Activated naive CD4-positive, alpha-beta T cell treated with anti-CD3 and anti-CD28 coated beads for 36 hours (primary cell): Measurements from ENCODE around the gene SLC44A4. TPM values are rescaled to one million over a fixed set of nuclear protein-coding genes. Genes with fewer than 3 reads are reported as not detected.
"Not testable (repeated sequence)": the region's sequence is repeated elsewhere in the genome, so short reads cannot be mapped to it uniquely, and the experiment has no call there.

Source experiments
- CTCF ChIA-PET: fragments of 350-600 bp; sonication (Branson Sonifier 250); formaldehyde crosslinking; loops from one replicate; lab custom pipeline; 2021; ENCODE audit warnings: antibody characterized with exemption; lab: Charles Lee
- DNase-seq: peaks from one replicate; pipeline ENCODE4 v3.0.0-alpha.2; 2020
- H3K27ac Mint-ChIP-seq: one replicate; pipeline ENCODE4 v1.8.0; 2021; ENCODE audit warnings: mild to moderate bottlenecking, mixed read lengths
- H3K27me3 Mint-ChIP-seq: one replicate; pipeline ENCODE4 v1.8.0; 2021; ENCODE audit warnings: low read depth, mixed read lengths
- H3K36me3 Mint-ChIP-seq: one replicate; pipeline ENCODE4 v1.8.0; 2021; ENCODE audit warnings: low read depth, mixed read lengths
- H3K4me1 Mint-ChIP-seq: one replicate; pipeline ENCODE4 v1.8.0; 2021; ENCODE audit warnings: low read depth, mixed read lengths
- H3K4me3 Mint-ChIP-seq: one replicate; pipeline ENCODE4 v1.8.0; 2021; ENCODE audit warnings: mild to moderate bottlenecking, moderate library complexity, mixed read lengths
- H3K9me3 Mint-ChIP-seq: one replicate; pipeline ENCODE4 v1.8.0; 2021; ENCODE audit warnings: mixed read lengths
- intact Hi-C: fragments of 100-400 bp; cut with micrococcal nuclease; formaldehyde crosslinking; loops from one replicate; pipeline ENCODE4 v1.15.1; 2023
- total RNA-seq, 2 experiments: library from RNA; stranded (reverse); gene quantifications; one replicate each; pipeline ENCODE4 v1.2.3, GENCODE V29; 2021

The SLC44A4 gene
- total RNA-seq, 2 experiments from 2014 or later, result 0.10 TPM; not detected in 1

DNA sequence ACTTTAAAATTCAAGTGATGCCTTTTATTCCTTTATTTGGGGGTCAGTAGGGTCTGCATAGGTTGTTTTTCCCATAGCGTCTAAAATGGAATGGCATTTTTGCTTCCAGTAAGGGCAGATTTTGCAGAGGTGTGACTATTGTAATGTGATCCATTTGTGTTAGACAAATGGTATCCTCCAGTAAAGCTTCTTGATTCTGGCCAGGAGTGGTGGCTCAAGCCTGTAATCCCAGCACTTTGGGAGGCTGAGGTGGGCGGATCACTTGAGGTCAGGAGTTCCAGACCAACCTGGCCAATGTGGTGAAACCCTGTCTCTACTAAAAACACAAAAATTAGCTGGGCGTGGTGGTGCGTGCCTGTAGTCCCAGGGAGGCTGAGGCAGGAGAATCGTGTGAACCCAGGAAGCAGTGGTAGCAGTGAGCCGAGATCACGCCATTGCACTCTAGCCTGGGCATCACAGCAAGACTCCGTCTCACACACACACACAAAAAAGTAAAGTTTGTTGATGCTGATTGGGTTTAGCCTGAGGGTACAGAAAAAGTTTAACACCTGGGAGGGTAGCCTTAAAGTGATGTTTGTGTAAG lies 60.8 kb downstream of the SLC44A4 start:
- peaks cover 60% of the 10 kb centered on the region for H3K4me1 Mint-ChIP-seq
- not testable (repeated sequence) for DNase-seq, H3K27me3 Mint-ChIP-seq, H3K36me3 Mint-ChIP-seq, H3K9me3 Mint-ChIP-seq
- CTCF ChIA-PET, result interaction anchor here (0.6 to 1.0 kb wide), 10 partner anchors 9 to 220 kb away, joined by 3 to 6 read pairs (median 3); partner anchors contain the start of genes BAG6, HSPA1B and VARS1
- intact Hi-C loops, result loop anchor here (2.0 kb wide), 2 partner anchors 47 to 137 kb away; partner anchors contain the start of gene LY6G5C
- peak overlapping the region; percentile 85 for H3K4me3 Mint-ChIP-seq
- peak overlapping the region; percentile 93 for H3K27ac Mint-ChIP-seq

DNA sequence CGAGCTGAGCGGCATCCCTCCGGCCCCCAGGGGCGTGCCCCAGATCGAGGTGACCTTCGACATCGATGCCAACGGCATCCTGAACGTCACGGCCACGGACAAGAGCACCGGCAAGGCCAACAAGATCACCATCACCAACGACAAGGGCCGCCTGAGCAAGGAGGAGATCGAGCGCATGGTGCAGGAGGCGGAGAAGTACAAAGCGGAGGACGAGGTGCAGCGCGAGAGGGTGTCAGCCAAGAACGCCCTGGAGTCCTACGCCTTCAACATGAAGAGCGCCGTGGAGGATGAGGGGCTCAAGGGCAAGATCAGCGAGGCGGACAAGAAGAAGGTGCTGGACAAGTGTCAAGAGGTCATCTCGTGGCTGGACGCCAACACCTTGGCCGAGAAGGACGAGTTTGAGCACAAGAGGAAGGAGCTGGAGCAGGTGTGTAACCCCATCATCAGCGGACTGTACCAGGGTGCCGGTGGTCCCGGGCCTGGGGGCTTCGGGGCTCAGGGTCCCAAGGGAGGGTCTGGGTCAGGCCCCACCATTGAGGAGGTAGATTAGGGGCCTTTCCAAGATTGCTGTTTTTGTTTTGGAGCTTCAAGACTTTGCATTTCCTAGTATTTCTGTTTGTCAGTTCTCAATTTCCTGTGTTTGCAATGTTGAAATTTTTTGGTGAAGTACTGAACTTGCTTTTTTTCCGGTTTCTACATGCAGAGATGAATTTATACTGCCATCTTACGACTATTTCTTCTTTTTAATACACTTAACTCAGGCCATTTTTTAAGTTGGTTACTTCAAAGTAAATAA lies 61.5 kb downstream of the SLC44A4 start:
- H3K27me3 Mint-ChIP-seq, H3K9me3 Mint-ChIP-seq, DNase-seq, H3K36me3 Mint-ChIP-seq: not testable (repeated sequence)
- Mint-ChIP-seq H3K4me3 (peak overlapping the region; percentile 85), H3K27ac (peak overlapping the region; percentile 93), H3K4me1 (peaks cover 60% of the 10 kb centered on the region)
- CTCF ChIA-PET, result interaction anchor here (0.7 to 1.0 kb wide), 8 partner anchors 10 to 219 kb away, joined by 3 to 6 read pairs (median 4); partner anchors contain the start of genes BAG6, HSPA1B and VARS1
- intact Hi-C loops, result loop anchor here (2.0 kb wide), 2 partner anchors 47 to 137 kb away; partner anchors contain the start of gene LY6G5C

DNA sequence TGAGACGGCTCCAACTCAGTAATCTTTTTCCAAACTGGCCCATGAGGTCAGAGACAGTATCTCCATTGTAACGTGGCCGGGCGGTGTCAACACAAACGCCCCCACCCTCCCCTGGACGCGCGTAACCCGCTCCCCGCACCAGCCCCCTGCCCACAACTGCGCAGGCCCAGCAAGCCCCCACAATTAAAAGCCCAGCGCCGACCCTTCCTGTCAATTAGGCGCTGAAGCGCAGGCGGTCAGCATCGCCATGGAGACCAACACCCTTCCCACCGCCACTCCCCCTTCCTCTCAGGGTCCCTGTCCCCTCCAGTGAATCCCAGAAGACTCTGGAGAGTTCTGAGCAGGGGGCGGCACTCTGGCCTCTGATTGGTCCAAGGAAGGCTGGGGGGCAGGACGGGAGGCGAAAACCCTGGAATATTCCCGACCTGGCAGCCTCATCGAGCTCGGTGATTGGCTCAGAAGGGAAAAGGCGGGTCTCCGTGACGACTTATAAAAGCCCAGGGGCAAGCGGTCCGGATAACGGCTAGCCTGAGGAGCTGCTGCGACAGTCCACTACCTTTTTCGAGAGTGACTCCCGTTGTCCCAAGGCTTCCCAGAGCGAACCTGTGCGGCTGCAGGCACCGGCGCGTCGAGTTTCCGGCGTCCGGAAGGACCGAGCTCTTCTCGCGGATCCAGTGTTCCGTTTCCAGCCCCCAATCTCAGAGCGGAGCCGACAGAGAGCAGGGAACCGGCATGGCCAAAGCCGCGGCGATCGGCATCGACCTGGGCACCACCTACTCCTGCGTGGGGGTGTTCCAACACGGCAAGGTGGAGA lies 63.6 kb downstream of the SLC44A4 start, which contains the start of the genes HSPA1A and HSPA1L:
Gene HSPA1A (plus strand): TSS at position 519 of the 814 bp plus-strand sequence. CDS start 214 bp downstream, at position 733.
Gene HSPA1L (minus strand): TSS at position 259 of the 814 bp plus-strand sequence. CDS start 3,311 bp downstream, outside the sequence.
- Mint-ChIP-seq H3K4me1 (peaks cover 54% of the 10 kb centered on the region), H3K36me3 (no peaks in the 10 kb centered on the region), H3K9me3 (no peaks in the 10 kb centered on the region), H3K4me3 (peak within 1 kb of the TSS; percentile 84), H3K27me3 (no peaks in the 10 kb centered on the region), H3K27ac (peak within 1 kb of the TSS; percentile 96)
- intact Hi-C loops, result loop anchor here (2.0 kb wide), 1 partner anchor 76 kb away; no protein-coding TSS in a partner anchor
- DNase-seq, result peak; percentile 60
- CTCF ChIA-PET, result interaction anchor here (0.7 to 0.8 kb wide), 2 partner anchors 8 to 26 kb away, joined by 4 read pairs; partner anchors contain the start of gene LSM2

DNA sequence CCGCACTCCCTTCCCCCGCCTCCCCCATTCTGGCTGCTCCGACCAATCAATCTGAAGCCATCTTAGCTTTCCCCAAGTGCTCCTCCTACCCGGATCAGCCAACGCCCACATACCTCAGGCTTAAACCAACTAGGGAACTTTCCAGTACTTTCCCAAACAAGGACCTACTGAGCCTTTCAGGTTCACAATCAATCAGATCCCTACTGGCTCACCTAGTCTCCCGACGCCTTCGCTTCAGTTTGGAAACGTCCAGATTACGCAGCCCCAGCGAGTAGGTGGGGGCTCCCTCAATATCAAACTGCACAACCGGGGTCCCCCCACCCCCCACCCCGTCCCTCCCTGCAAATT lies 64.1 kb downstream of the SLC44A4 start:
- H3K4me3 Mint-ChIP-seq, result peak overlapping the region; percentile 84
- H3K27ac Mint-ChIP-seq, result peak overlapping the region; percentile 84
- peaks cover 51% of the 10 kb centered on the region for H3K4me1 Mint-ChIP-seq
- intact Hi-C loops, result loop anchor here (2.0 kb wide), 1 partner anchor 76 kb away; no protein-coding TSS in a partner anchor
- H3K9me3 Mint-ChIP-seq, result no peaks in the 10 kb centered on the region
- DNase-seq, result peak; percentile 85
- no peaks in the 10 kb centered on the region for H3K36me3 Mint-ChIP-seq
- no peaks in the 10 kb centered on the region for H3K27me3 Mint-ChIP-seq
- CTCF ChIA-PET, result interaction anchor here (1.2 to 1.6 kb wide), 2 partner anchors 23 to 77 kb away, joined by 3 to 4 read pairs; no protein-coding TSS in a partner anchor

DNA sequence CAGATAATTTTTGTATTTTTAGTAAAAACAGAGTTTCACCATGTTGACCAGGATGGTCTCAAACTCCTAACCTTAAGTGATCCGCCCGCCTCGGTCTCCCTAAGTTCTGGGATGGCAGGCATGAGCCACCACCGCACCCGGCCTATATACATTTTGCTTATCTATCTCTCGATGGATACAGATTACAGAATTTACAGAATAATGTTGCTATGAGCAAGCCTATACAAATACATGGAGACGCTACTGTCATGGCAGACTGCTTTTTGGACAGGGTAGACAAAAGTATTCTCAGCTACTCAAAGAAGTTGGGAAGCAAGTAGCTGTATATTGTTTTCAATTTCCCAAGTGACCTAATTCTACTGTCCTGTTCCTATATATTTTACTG lies 65.3 kb downstream of the SLC44A4 start:
- Mint-ChIP-seq H3K36me3 (no peaks in the 10 kb centered on the region), H3K27ac (peak overlapping the region; percentile 96), H3K27me3 (no peaks in the 10 kb centered on the region), H3K4me1 (peaks cover 46% of the 10 kb centered on the region), H3K9me3 (no peaks in the 10 kb centered on the region), H3K4me3 (peak overlapping the region; percentile 67)
- CTCF ChIA-PET, result interaction anchor here (1.0 to 1.7 kb wide), 5 partner anchors 15 to 76 kb away, joined by 3 to 6 read pairs (median 4); no protein-coding TSS in a partner anchor
- DNase-seq, result no peak
- intact Hi-C loops, result loop anchor here (2.0 kb wide), 3 partner anchors 13 to 149 kb away; partner anchors contain the start of genes GPANK1 and HSPA1B

Other genes starting within 250 kb of the SLC44A4 start
- 100 to 1,000 TPM; 286 to 295 TPM for gene BAG6, start 226.3 kb downstream of the SLC44A4 start, total RNA-seq
- 1 to 10 TPM; 2.6 to 3.7 TPM for gene APOM, start 223.1 kb downstream of the SLC44A4 start, total RNA-seq
- 1 to 10 TPM; 8.8 to 9.0 TPM for gene C6orf47, start 218.2 kb downstream of the SLC44A4 start, total RNA-seq
- 10 to 100 TPM; 31.2 to 32.4 TPM for gene GPANK1, start 214.0 kb downstream of the SLC44A4 start, total RNA-seq
- gene CSNK2B, start 212.9 kb downstream of the SLC44A4 start, total RNA-seq, result 100 to 1,000 TPM; 215 to 219 TPM
- 1 to 10 TPM; 6.4 to 6.5 TPM for gene LY6G5B, start 209.0 kb downstream of the SLC44A4 start, total RNA-seq
- 1 to 10 TPM in 1 of 2 experiments, under 1 TPM in 1; 0.93 to 1.4 TPM for gene LY6G5C, start 197.9 kb downstream of the SLC44A4 start, total RNA-seq
- 10 to 100 TPM; 19.9 to 22.5 TPM for gene ABHD16A, start 175.7 kb downstream of the SLC44A4 start, total RNA-seq
- gene LY6G6F, start 172.1 kb downstream of the SLC44A4 start, total RNA-seq, result not detected
- not detected for gene LY6G6D, start 163.6 kb downstream of the SLC44A4 start, total RNA-seq
- not detected for gene LY6G6C, start 157.3 kb downstream of the SLC44A4 start, total RNA-seq
- under 1 TPM in 1 of 2 experiments, not detected in 1; 0.49 TPM for gene MPIG6B, start 155.6 kb downstream of the SLC44A4 start, total RNA-seq
- 10 to 100 TPM in 1 of 2 experiments, 1 to 10 TPM in 1; 8.5 to 11.3 TPM for gene DDAH2, start 149.7 kb downstream of the SLC44A4 start, total RNA-seq
- 100 to 1,000 TPM; 348 to 353 TPM for gene CLIC1, start 142.5 kb downstream of the SLC44A4 start, total RNA-seq
- gene MSH5, start 139.0 kb downstream of the SLC44A4 start, total RNA-seq, result 100 to 1,000 TPM; 101 to 105 TPM
- 10 to 100 TPM in 1 of 2 experiments, 1 to 10 TPM in 1; 9.8 to 10.5 TPM for gene SAPCD1, start 116.3 kb downstream of the SLC44A4 start, total RNA-seq
- gene VWA7, start 101.7 kb downstream of the SLC44A4 start, total RNA-seq, result under 1 TPM; 0.69 to 0.89 TPM
- 100 to 1,000 TPM; 157 to 161 TPM for gene VARS1, start 83.2 kb downstream of the SLC44A4 start, total RNA-seq
- gene LSM2, start 72.0 kb downstream of the SLC44A4 start, total RNA-seq, result 100 to 1,000 TPM; 172 to 174 TPM
- under 1 TPM; 0.86 to 0.95 TPM for gene HSPA1L, start 63.7 kb downstream of the SLC44A4 start, total RNA-seq
- gene HSPA1A, start 63.5 kb downstream of the SLC44A4 start, total RNA-seq, result 10 to 100 TPM; 19.8 to 23.1 TPM
- 10 to 100 TPM; 47.8 to 50.1 TPM for gene HSPA1B, start 51.3 kb downstream of the SLC44A4 start, total RNA-seq
- gene NEU1, start 16.2 kb downstream of the SLC44A4 start, total RNA-seq, result 1 to 10 TPM; 8.4 to 9.2 TPM
- 10 to 100 TPM; 33.0 to 37.3 TPM for gene EHMT2, start 18.7 kb upstream of the SLC44A4 start, total RNA-seq
- under 1 TPM; 0.57 to 0.69 TPM for gene ZBTB12, start 23.1 kb upstream of the SLC44A4 start, total RNA-seq
- gene C2, start 48.7 kb upstream of the SLC44A4 start, total RNA-seq, result 1 to 10 TPM; 1.6 to 2.1 TPM
- gene CFB, start 67.1 kb upstream of the SLC44A4 start, total RNA-seq, result 1 to 10 TPM in 1 of 2 experiments, under 1 TPM in 1; 0.74 to 1.7 TPM
- gene NELFE, start 80.0 kb upstream of the SLC44A4 start, total RNA-seq, result 10 to 100 TPM; 83.2 to 87.4 TPM
- gene SKIC2, start 80.2 kb upstream of the SLC44A4 start, total RNA-seq, result 100 to 1,000 TPM in 1 of 2 experiments, 10 to 100 TPM in 1; 93.6 to 101 TPM
- gene DXO, start 93.1 kb upstream of the SLC44A4 start, total RNA-seq, result 10 to 100 TPM; 12.5 to 13.0 TPM
- gene C4A, start 103.1 kb upstream of the SLC44A4 start, total RNA-seq, result 1 to 10 TPM; 3.2 to 3.5 TPM
- 1 to 10 TPM; 2.7 to 3.3 TPM for gene C4B, start 135.8 kb upstream of the SLC44A4 start, total RNA-seq
- under 1 TPM in 1 of 2 experiments, not detected in 1; 0.19 TPM for gene CYP21A2, start 159.4 kb upstream of the SLC44A4 start, total RNA-seq
- 1 to 10 TPM; 2.9 to 4.8 TPM for gene TNXB, start 230.3 kb upstream of the SLC44A4 start, total RNA-seq
- 10 to 100 TPM; 68.2 to 69.4 TPM for gene ATF6B, start 249.2 kb upstream of the SLC44A4 start, total RNA-seq